KMS-11 (cell line): Measurements from ENCODE around the gene PRSS23.

Experiments used
- H2AFZ ChIP-seq: fragments of 200-600 bp; sonication (generic); 2 replicates; pipeline ENCODE4 v1.6.1; 2016; ENCODE audit warnings: antibody characterized with exemption, mixed run types, low read depth
- H3K27ac ChIP-seq: fragments of 200-600 bp; sonication (generic); 2 replicates; pipeline ENCODE4 v1.6.1; 2016; ENCODE audit warnings: mild to moderate bottlenecking, mixed run types
- H3K27me3 ChIP-seq: fragments of 200-600 bp; sonication (generic); 2 replicates; pipeline ENCODE4 v1.6.1; 2017; ENCODE audit warnings: mild to moderate bottlenecking, low read depth, mixed run types, moderate library complexity; ENCODE audit not compliant: insufficient read depth
- H3K36me3 ChIP-seq: fragments of 200-600 bp; sonication (generic); 2 replicates; pipeline ENCODE4 v1.6.1; 2017; ENCODE audit warnings: mild to moderate bottlenecking, mixed run types; ENCODE audit not compliant: insufficient read depth
- H3K4me1 ChIP-seq: fragments of 200-600 bp; sonication (generic); 2 replicates; pipeline ENCODE4 v1.6.1; 2016; ENCODE audit warnings: mild to moderate bottlenecking, low read depth, mixed run types; ENCODE audit not compliant: poor library complexity, severe bottlenecking
- H3K4me2 ChIP-seq: fragments of 200-600 bp; sonication (generic); 2 replicates; pipeline ENCODE4 v1.7.0; 2016; ENCODE audit warnings: mild to moderate bottlenecking, mixed run types
- H3K4me3 ChIP-seq: fragments of 200-600 bp; sonication (generic); IDR thresholded peaks from 2 replicates; pipeline ENCODE4 v1.6.1; 2017; ENCODE audit warnings: low read depth, low read length, mixed read lengths; ENCODE audit not compliant: insufficient read depth
- H3K79me2 ChIP-seq: fragments of 200-600 bp; sonication (generic); 2 replicates; pipeline ENCODE4 v1.6.1; 2016; ENCODE audit warnings: low read depth, mixed run types; ENCODE audit not compliant: insufficient read depth
- H3K9ac ChIP-seq: fragments of 200-600 bp; sonication (generic); 2 replicates; pipeline ENCODE4 v1.6.1; 2016; ENCODE audit warnings: mild to moderate bottlenecking, mixed run types
- H4K20me1 ChIP-seq: fragments of 200-600 bp; sonication (generic); 2 replicates; pipeline ENCODE4 v1.6.1; 2016; ENCODE audit warnings: mild to moderate bottlenecking, mixed run types; ENCODE audit not compliant: insufficient read depth
- TF ChIP-seq, protein P1 (sequence below): fragments of 200-600 bp; sonication (generic); conservative IDR thresholded peaks from 2 replicates; pipeline ENCODE4 v1.6.1; 2017; ENCODE audit warnings: low read depth, mild to moderate bottlenecking, antibody characterized with exemption, low read length, moderate library complexity, mixed read lengths

The PRSS23 gene

DNA sequence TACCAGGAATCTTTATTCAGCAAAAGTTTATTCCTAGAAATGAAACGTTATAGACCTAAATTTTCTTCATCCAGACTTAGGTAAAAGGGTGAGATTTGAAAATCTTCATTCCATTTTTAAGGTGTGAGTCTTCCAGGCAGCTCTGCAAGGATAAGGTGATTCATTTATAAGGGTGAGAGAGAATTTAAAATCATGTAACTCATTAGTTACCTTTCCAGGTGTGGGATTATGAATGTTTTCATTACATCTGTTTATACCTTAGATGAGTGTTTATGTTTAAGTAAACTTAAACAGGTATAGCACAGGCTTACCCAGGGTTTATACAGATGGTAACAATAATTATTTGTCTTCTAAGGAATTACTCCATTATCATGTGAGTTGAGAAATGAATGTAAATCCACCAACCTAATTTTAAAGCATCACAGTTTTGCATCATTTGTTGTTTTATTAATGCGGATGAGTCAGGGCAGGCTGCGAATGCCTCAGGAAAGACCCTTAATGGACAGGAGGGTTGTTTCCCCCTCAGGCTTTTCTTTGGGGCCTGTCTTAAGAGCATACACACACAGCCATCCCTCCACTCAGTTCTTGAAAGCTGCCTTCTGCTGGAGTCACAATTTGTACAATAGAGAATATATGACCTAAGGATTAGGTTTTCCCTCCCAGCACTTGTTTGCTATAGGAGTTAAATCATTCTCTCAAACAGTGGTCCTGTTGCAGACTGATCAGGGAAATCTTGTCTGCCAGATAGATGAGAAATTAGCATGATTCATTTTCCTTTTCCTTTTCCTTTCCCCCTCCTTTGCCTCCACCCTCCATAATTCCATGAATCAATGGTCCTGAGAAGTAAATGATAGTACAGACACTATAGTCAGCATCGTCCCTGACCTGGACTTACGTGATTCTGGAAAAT is 3.0 kb downstream of the PRSS23 start:
- Histone ChIP-seq H3K9ac (no peak overlapping the region), H2AFZ (no peak overlapping the region), H3K79me2 (no peaks in the 10 kb centered on the region), H3K4me3 (no peak overlapping the region), H3K27ac (no peak overlapping the region), H3K36me3 (no peaks in the 10 kb centered on the region), H4K20me1 (no peaks in the 10 kb centered on the region), H3K4me1 (no peaks in the 10 kb centered on the region), H3K4me2 (no peak overlapping the region), H3K27me3 (no peaks in the 10 kb centered on the region; the same call in 1 of the 2 replicates)
- TF ChIP-seq, protein P1, sequence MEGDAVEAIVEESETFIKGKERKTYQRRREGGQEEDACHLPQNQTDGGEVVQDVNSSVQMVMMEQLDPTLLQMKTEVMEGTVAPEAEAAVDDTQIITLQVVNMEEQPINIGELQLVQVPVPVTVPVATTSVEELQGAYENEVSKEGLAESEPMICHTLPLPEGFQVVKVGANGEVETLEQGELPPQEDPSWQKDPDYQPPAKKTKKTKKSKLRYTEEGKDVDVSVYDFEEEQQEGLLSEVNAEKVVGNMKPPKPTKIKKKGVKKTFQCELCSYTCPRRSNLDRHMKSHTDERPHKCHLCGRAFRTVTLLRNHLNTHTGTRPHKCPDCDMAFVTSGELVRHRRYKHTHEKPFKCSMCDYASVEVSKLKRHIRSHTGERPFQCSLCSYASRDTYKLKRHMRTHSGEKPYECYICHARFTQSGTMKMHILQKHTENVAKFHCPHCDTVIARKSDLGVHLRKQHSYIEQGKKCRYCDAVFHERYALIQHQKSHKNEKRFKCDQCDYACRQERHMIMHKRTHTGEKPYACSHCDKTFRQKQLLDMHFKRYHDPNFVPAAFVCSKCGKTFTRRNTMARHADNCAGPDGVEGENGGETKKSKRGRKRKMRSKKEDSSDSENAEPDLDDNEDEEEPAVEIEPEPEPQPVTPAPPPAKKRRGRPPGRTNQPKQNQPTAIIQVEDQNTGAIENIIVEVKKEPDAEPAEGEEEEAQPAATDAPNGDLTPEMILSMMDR, result no peak

DNA sequence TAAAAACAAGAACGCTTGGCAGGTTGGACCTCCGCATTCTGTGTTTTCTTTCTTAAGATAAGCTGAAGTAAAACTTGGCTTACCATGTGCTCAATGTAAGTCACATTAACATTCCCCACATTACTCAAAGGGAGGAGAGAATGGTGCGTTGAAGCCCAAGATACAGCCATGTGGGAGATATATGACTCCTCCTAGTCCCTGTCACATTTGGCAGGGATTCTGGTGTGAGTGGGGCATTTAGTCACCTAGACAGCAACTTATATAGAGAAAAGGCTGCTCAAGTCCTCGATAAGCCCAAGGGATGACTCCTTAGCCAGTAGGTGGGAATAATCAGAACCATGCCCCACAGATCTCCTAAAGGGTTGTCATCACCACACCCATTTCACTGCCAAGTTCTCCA is 4.6 kb downstream of the PRSS23 start:
- Histone ChIP-seq H3K4me2 (no peak overlapping the region), H3K4me3 (no peak overlapping the region), H3K36me3 (no peaks in the 10 kb centered on the region), H3K79me2 (no peaks in the 10 kb centered on the region), H2AFZ (no peak overlapping the region), H3K4me1 (no peaks in the 10 kb centered on the region), H3K27me3 (no peaks in the 10 kb centered on the region; the same call in 1 of the 2 replicates), H4K20me1 (no peaks in the 10 kb centered on the region), H3K9ac (no peak overlapping the region), H3K27ac (no peak overlapping the region)
- TF ChIP-seq, protein P1, result no peak

DNA sequence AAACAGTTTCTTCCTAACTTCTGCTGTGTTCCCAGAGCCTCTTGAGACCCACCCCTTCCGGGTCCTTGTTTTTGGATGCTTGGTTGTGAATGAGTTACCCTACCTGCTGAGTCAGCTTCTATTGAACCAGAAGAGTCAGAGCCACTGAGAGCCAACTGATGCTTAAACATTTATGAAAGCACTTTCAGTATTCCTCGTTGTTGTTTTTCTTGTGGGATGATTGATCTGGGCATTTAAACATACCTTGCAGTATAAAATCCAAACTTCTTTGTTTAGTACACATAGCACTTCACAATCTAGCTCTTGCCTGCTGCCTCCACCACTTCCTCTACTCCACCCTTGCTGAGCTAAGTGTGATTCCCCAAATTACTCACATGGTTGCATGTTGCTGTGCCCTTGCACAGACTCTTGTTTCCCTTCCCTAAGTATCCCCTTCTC is 5.5 kb downstream of the PRSS23 start:
- H2AFZ ChIP-seq, result no peak overlapping the region
- no peak overlapping the region for H3K4me3 ChIP-seq
- no peak overlapping the region for H3K27ac ChIP-seq
- no peaks in the 10 kb centered on the region for H3K4me1 ChIP-seq
- H3K27me3 ChIP-seq, result no peaks in the 10 kb centered on the region; the same call in 1 of the 2 replicates
- H3K9ac ChIP-seq, result no peak overlapping the region
- TF ChIP-seq, protein P1, result no peak
- no peaks in the 10 kb centered on the region for H3K36me3 ChIP-seq
- H3K79me2 ChIP-seq, result no peaks in the 10 kb centered on the region
- no peaks in the 10 kb centered on the region for H4K20me1 ChIP-seq
- no peak overlapping the region for H3K4me2 ChIP-seq

DNA sequence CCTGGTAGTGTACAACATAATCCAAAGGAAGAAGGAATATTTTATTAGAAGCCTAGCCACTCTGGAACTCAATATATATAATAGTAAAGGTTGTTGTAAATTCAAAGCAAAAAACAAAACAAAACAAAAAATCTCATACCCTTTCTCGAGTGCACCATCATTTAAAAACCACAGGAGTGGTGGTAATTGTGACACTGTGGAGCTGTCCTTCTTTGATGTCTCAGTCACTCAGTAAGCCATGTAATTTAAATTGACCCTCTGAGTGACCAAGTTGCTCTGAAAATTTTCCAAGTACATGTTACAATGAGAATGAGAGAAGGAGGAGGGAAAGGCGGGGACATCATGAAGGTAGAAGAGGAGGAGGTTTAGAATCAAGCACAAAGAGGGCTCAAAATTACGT is 6.6 kb downstream of the PRSS23 start:
- Histone ChIP-seq H2AFZ (no peak overlapping the region), H3K27ac (no peak overlapping the region), H3K36me3 (no peaks in the 10 kb centered on the region), H3K9ac (no peak overlapping the region), H3K27me3 (no peaks in the 10 kb centered on the region), H4K20me1 (no peaks in the 10 kb centered on the region), H3K4me2 (no peak overlapping the region), H3K79me2 (no peaks in the 10 kb centered on the region), H3K4me3 (no peak overlapping the region), H3K4me1 (no peaks in the 10 kb centered on the region)
- TF ChIP-seq, protein P1, result no peak
